ENCODE results near the gene CLDND2. TPM values are rescaled to one million over a fixed set of nuclear protein-coding genes. Genes with fewer than 3 reads are reported as not detected.

The CLDND2 gene
- total and polyA plus RNA-seq, 2 of the 8 experiments (the other 6 are each of a cell fraction or from before 2014, with no cell fraction given), result 0.21 to 0.56 TPM

GRCh38 chr19:51407511-51408131 is 38.8 kb upstream of the CLDND2 start (continued):
- TF ChIP-seq CHD1 (IDR thresholded peaks at IDR 0.05; ENCODE audit: low read depth, low read length) (no peak), SP1 (IDR thresholded peaks at IDR 0.05; ENCODE audit: low read depth, low read length) (no peak), SIN3A (conservative IDR thresholded peaks at IDR 0.05 in 1 of 2, IDR thresholded peaks at IDR 0.05 in 1 of 2; ENCODE audit: low read depth in 1 of 2, low read length in 2 of 2) (no peak), RBBP5 (IDR thresholded peaks at IDR 0.05; ENCODE audit: borderline replicate concordance, low read depth, low read length) (no peak), RAD21 (IDR thresholded peaks at IDR 0.05 in 1 of 2, conservative IDR thresholded peaks at IDR 0.05 in 1 of 2; ENCODE audit: low read depth in 2 of 2, low read length in 2 of 2) (peak; percentile 54 to 69), CTBP2 (IDR thresholded peaks at IDR 0.05; ENCODE audit: borderline replicate concordance, insufficient read depth, insufficient read length, low read length) (no peak), CHD7 (IDR thresholded peaks at IDR 0.05; ENCODE audit: insufficient replicate concordance, low read length) (no peak)

Data from H1 (cell line).